HG02938 (cell line): ENCODE data around the gene JAKMIP2.

Source experiments
- ATAC-seq: cut with Tn5 transposase; IDR thresholded peaks from one replicate; pipeline ENCODE4 v1.9.1; 2021; ENCODE audit warnings: mild to moderate bottlenecking, moderate library complexity; ENCODE audit not compliant: unreplicated experiment

JAKMIP2 gene

GRCh38 chr5:147789820-147790219, 7.3 kb upstream of the JAKMIP2 start:
- no peak for ATAC-seq

DNA sequence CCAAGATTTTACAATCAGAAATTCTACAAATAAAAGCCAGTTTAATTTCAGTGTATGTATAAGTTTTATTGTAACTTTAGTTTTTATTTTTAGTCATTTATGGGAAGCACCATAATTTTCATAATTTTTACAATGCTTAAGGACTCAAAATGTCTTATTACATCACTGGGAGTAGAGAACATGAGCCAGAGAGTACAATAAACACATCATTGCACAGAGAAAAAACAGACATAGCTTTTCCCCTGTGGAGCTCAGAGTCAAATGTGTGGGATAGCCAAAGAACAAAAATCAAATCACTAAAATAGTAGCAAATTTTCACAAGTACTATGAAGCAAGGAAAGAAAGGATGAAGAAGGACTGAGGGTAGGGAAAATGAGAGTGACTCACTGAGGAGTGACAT, 5.5 kb upstream of the JAKMIP2 start:
- ATAC-seq = no peak

GRCh38 chr5:147786142-147786541, 3.6 kb upstream of the JAKMIP2 start:
- ATAC-seq = no peak

GRCh38 chr5:147784146-147784987, 1.8 kb upstream of the JAKMIP2 start:
- no peak for ATAC-seq

DNA sequence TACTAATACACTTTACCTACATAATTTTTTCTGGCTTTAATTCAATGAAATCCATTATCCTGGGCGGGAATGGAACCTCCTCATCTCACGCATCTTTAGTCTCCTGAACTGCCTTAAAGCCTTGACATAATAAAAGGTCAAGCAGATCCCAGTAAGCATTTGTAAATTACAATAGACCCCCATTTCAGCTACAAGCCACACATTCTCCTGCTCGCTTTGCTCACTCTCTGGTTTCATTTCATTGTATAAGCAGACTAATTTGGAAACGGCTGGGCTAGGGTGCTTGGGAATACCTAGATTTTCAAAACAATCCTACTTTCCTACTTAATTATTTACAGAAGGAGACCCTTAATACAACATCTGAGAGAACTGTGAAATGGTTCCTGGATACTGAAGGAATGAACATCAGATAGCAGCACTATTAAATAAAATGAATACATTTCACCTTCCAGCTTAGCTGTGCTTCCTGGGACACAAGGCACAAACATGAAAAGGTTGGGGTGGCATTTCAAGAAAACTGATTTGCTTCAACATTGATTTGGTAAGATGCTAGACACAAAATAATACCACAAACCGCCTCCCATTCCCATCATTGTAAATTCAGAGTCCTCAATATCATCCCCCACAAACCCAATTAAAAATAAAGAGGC, 1.5 kb downstream of the JAKMIP2 start:
- ATAC-seq = no peak

- ATAC-seq = no peak
These were observed 2.8 kb downstream of the JAKMIP2 start for GRCh38 chr5:147779694-147780093.

GRCh38 chr5:147776989-147777388, 5.5 kb downstream of the JAKMIP2 start:
- ATAC-seq = no peak

GRCh38 chr5:147773587-147773986, 8.9 kb downstream of the JAKMIP2 start:
- ATAC-seq = no peak

GRCh38 chr5:147773139-147773538, 9.4 kb downstream of the JAKMIP2 start:
- no peak for ATAC-seq

DNA sequence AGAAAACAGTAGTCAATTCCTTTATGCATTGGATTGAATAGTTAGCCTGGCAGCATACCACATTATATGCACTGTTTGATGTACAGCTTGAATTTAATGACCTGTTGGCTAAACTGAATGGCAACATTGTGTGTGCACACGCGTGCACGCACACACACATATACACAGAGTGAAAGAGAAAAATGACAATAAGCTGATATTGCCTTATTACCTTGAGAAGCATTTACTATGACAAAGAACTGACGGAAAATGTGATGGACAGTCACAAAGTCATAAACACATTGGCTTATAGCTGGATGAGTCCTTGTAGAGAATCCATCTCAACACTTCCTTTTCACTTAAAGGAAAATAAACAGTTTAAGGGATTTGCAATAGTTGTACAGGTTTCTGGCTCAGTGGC, 15.5 kb downstream of the JAKMIP2 start:
- ATAC-seq = no peak

GRCh38 chr5:147763791-147764525, 18.6 kb downstream of the JAKMIP2 start:
- no peak for ATAC-seq

DNA sequence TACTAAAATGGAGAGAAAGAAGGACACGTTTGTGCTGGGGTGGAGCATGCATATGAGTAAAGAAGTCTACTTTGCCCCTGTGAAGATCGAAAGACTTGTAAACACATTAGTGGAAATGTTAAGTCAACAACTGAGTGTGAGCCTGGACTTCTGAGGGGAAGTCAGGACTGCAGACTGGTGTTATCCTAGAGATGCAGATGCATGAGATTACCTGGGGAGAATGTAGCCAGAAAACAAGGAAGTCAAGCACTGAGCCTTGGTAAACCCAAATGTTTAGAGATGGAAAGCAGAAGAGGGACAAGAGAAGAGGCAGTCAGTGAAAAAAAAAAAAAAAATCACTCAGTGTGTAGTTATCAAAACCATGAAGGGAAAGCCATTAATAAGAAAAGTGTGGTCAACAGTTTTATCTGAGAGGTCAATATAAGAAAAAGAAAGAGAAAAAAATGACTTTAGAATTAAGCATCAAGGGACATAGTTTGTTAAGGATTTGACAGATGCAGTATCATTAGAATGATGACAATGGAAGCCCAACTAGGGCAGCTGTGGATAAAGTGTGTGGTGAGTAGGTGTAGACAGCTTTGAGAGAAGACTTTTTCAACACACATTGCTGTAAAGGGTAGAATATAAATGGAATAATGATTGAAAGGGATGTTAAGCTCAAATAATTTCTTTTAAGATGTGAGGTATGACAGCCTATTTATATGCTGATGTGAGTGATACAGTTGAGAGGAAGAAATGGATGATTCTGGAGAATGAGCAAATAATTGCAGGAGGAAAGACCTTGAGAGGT, 22.2 kb downstream of the JAKMIP2 start:
- ATAC-seq = no peak

DNA sequence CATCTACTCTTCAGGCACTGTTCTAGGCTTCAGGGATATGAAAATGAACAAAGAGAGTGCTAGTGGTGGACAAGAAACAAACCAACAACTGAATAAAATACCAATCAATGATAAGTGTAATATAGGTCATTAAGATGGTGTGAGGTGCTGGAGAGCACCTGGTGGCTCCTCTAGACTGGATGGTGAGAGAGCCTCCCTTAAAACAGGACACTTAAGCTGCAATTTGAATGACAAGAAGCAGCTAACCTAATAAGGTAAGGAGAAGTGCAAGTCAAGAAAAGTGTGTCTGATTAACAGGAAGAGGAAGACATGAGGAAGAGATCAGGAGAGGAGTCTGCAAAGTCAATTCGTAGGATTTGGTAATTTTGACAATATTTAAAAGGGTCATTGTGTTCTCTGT, 23.1 kb downstream of the JAKMIP2 start:
- ATAC-seq = no peak

GRCh38 chr5:147756566-147756965, 26.0 kb downstream of the JAKMIP2 start:
- ATAC-seq = no peak

- no peak for ATAC-seq
These were observed 28.0 kb downstream of the JAKMIP2 start for GRCh38 chr5:147754372-147755122.

DNA sequence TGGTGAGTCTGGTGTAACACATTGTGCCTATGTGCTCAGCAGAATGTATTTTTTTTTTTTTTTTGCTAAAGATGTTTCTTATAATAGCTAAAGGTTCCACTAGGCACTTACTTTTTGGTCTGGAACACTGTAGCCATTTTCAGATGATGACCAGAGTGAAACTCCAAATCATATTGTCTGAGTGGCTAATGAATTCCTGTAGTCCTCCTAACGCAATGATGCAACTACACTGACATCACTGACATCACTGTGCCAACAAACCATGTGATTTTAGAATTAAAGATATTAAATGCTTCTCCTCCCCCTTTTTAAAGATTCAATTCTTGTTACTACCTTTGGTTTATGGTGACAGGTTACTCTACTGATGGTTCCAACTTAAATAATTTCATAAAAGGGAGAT, 28.8 kb downstream of the JAKMIP2 start:
- no peak for ATAC-seq

GRCh38 chr5:147752666-147753290, 29.8 kb downstream of the JAKMIP2 start:
- ATAC-seq = no peak

- no peak for ATAC-seq
These were observed 30.5 kb downstream of the JAKMIP2 start for GRCh38 chr5:147752033-147752432.

GRCh38 chr5:147751156-147751830, 31.2 kb downstream of the JAKMIP2 start:
- no peak for ATAC-seq
